HG02623 (cell line): Measurements from ENCODE around the gene PDE7B.
"Not testable (repeated sequence)": the region's sequence is repeated elsewhere in the genome, so short reads cannot be mapped to it uniquely, and the experiment has no call there.

Experiments
- ATAC-seq: cut with Tn5 transposase; IDR thresholded peaks from one replicate; pipeline ENCODE4 v1.9.1; 2021; ENCODE audit warnings: moderate library complexity; ENCODE audit not compliant: unreplicated experiment

PDE7B gene

GRCh38 chr6:136137739-136138402 lies 286.4 kb downstream of the PDE7B start:
- no peak for ATAC-seq

- not testable (repeated sequence) for ATAC-seq
These were observed 287.6 kb downstream of the PDE7B start for GRCh38 chr6:136139111-136139510.

- no peak for ATAC-seq
These were observed 292.9 kb downstream of the PDE7B start for GRCh38 chr6:136144251-136145023.

GRCh38 chr6:136146130-136146529 lies 294.6 kb downstream of the PDE7B start:
- ATAC-seq, result no peak

GRCh38 chr6:136147342-136147741 lies 295.8 kb downstream of the PDE7B start:
- no peak for ATAC-seq

GRCh38 chr6:136148051-136148450 lies 296.6 kb downstream of the PDE7B start:
- ATAC-seq, result no peak

GRCh38 chr6:136148523-136148922 lies 297.0 kb downstream of the PDE7B start:
- no peak for ATAC-seq

GRCh38 chr6:136149311-136149710 lies 297.8 kb downstream of the PDE7B start:
- ATAC-seq, result no peak

GRCh38 chr6:136150961-136151360 lies 299.5 kb downstream of the PDE7B start:
- no peak for ATAC-seq

GRCh38 chr6:136153707-136154375 lies 302.3 kb downstream of the PDE7B start:
- ATAC-seq, result no peak

GRCh38 chr6:136155191-136155590 lies 303.7 kb downstream of the PDE7B start:
- ATAC-seq, result no peak

- ATAC-seq, result no peak
These were observed 306.2 kb downstream of the PDE7B start for GRCh38 chr6:136157743-136158142.

- ATAC-seq, result no peak
These were observed 306.9 kb downstream of the PDE7B start for GRCh38 chr6:136158387-136158821.

- no peak for ATAC-seq
These were observed 307.5 kb downstream of the PDE7B start for GRCh38 chr6:136158971-136159370.

GRCh38 chr6:136160250-136160649 lies 308.7 kb downstream of the PDE7B start:
- ATAC-seq, result no peak

GRCh38 chr6:136161950-136162349 lies 310.4 kb downstream of the PDE7B start:
- no peak for ATAC-seq

- no peak for ATAC-seq
These were observed 311.8 kb downstream of the PDE7B start for GRCh38 chr6:136163260-136163659.

GRCh38 chr6:136166815-136167214 lies 315.3 kb downstream of the PDE7B start:
- ATAC-seq, result no peak

- no peak for ATAC-seq
These were observed 318.1 kb downstream of the PDE7B start for GRCh38 chr6:136169394-136170148.

GRCh38 chr6:136171231-136171630 lies 319.7 kb downstream of the PDE7B start:
- no peak for ATAC-seq
